IMR-90 (cell line): ENCODE measurements around the gene ZNF302. TPM values are rescaled to one million over a fixed set of nuclear protein-coding genes. Genes with fewer than 3 reads are reported as not detected.
"Not testable (repeated sequence)": the region's sequence is repeated elsewhere in the genome, so short reads cannot be mapped to it uniquely, and the experiment has no call there.

Source experiments
- ATAC-seq: fragments of 200-7000 bp; cut with Tn5 transposase; 2 replicates; pipeline ENCODE4 v1.9.1; 2020; ENCODE audit warnings: low read depth, mild to moderate bottlenecking, moderate library complexity
- BruUV-seq: library from RNA; stranded (reverse); fragments of 400-500 nt; replicated peaks from 2 replicates; lab custom pipeline; 2021; lab: Mats Ljungman, UMichigan
- CTCF ChIA-PET: fragments of 300-600 bp; formaldehyde crosslinking; extraction: SDS; loops from one replicate; lab custom pipeline; 2021; ENCODE audit warnings: antibody characterized with exemption; lab: Yijun Ruan, JAX
- POLR2A ChIA-PET: fragments of 300-600 bp; sonication (Branson Sonifier 250); formaldehyde crosslinking; loops from one replicate; lab custom pipeline; 2022; ENCODE audit warnings: antibody characterized with exemption; ENCODE audit not compliant: unreplicated experiment; lab: Charles Lee
- DNase-seq: peaks from one replicate; pipeline ENCODE4 v3.0.0; 2013
- H2AFZ ChIP-seq: replicated peaks from 2 replicates; pipeline ENCODE3; 2013; ENCODE audit warnings: low read length, mild to moderate bottlenecking; ENCODE audit not compliant: poor library complexity
- H2AK5ac ChIP-seq: 2 replicates; pipeline ENCODE4 v1.6.1; 2013; ENCODE audit warnings: low read depth, low read length, inconsistent platforms
- H2AK9ac ChIP-seq: replicated peaks from 2 replicates; pipeline ENCODE3; 2013; ENCODE audit warnings: mild to moderate bottlenecking, low read depth, low read length, moderate library complexity; ENCODE audit not compliant: poor library complexity
- H2BK120ac ChIP-seq: 2 replicates; pipeline ENCODE4 v1.6.1; 2013; ENCODE audit warnings: low read depth, low read length, inconsistent platforms
- H2BK15ac ChIP-seq: 3 replicates; pipeline ENCODE4 v1.6.1; 2013; ENCODE audit warnings: low read depth, low read length, inconsistent platforms
- H2BK20ac ChIP-seq: 2 replicates; pipeline ENCODE4 v1.6.1; 2013; ENCODE audit warnings: low read depth, mild to moderate bottlenecking, inconsistent platforms, low read length, moderate library complexity
- H2BK5ac ChIP-seq: 2 replicates; pipeline ENCODE4 v1.6.1; 2013; ENCODE audit warnings: mild to moderate bottlenecking, low read depth, low read length, inconsistent platforms; ENCODE audit not compliant: poor library complexity, severe bottlenecking
- H3K14ac ChIP-seq: replicated peaks from 2 replicates; pipeline ENCODE4 v1.6.1; 2013; ENCODE audit warnings: low read depth, low read length, inconsistent platforms
- H3K18ac ChIP-seq: 2 replicates; pipeline ENCODE4 v1.6.1; 2013; ENCODE audit warnings: low read depth, low read length, control low read depth
- H3K23ac ChIP-seq: 2 replicates; pipeline ENCODE4 v1.6.1; 2013; ENCODE audit warnings: low read depth, low read length, inconsistent platforms
- H3K27ac ChIP-seq: 2 replicates; pipeline ENCODE4 v1.5.1; 2013; ENCODE audit warnings: mild to moderate bottlenecking, control low read depth, low read length; ENCODE audit not compliant: insufficient read depth
- H3K27me3 ChIP-seq: 2 replicates; pipeline ENCODE4 v1.6.1; 2013; ENCODE audit warnings: low read length; ENCODE audit not compliant: control insufficient read depth, insufficient read depth
- H3K36me3 ChIP-seq: 2 replicates; pipeline ENCODE4 v1.6.1; 2013; ENCODE audit warnings: low read length, mixed read lengths; ENCODE audit not compliant: control insufficient read depth, insufficient read depth
- H3K4ac ChIP-seq: 2 replicates; pipeline ENCODE4 v1.6.1; 2013; ENCODE audit warnings: low read depth, low read length, inconsistent platforms
- H3K4me1 ChIP-seq: 2 replicates; pipeline ENCODE4 v1.6.1; 2013; ENCODE audit warnings: low read length, mixed read lengths; ENCODE audit not compliant: control insufficient read depth, insufficient read depth
- H3K4me2 ChIP-seq: 2 replicates; pipeline ENCODE4 v1.6.1; 2013; ENCODE audit warnings: low read depth, mild to moderate bottlenecking, control low read depth, low read length, moderate library complexity
- H3K4me3 ChIP-seq: 2 replicates; pipeline ENCODE4 v1.5.1; 2013; ENCODE audit warnings: low read depth, mild to moderate bottlenecking, control low read depth, low read length, moderate library complexity; ENCODE audit not compliant: insufficient read depth
- H3K56ac ChIP-seq: 2 replicates; pipeline ENCODE4 v1.6.1; 2013; ENCODE audit warnings: low read length, inconsistent platforms; ENCODE audit not compliant: insufficient read depth; ENCODE audit errors: extremely low read depth
- H3K79me1 ChIP-seq, 2 experiments: 2 replicates each; pipeline ENCODE4 v1.6.1; 2013; ENCODE audit warnings: low read length in 2 of 2, inconsistent platforms in 1 of 2, low read depth in 1 of 2
- H3K9ac ChIP-seq: 2 replicates; pipeline ENCODE4 v1.6.1; 2013; ENCODE audit warnings: low read depth, low read length, control low read depth
- H3K9me1 ChIP-seq: 2 replicates; pipeline ENCODE4 v1.6.1; 2013; ENCODE audit warnings: low read length, inconsistent platforms; ENCODE audit not compliant: insufficient read depth
- H3K9me3 ChIP-seq: 2 replicates; pipeline ENCODE4 v1.6.1; 2013; ENCODE audit warnings: low read length; ENCODE audit not compliant: control insufficient read depth, insufficient read depth
- H4K20me1 ChIP-seq: 2 replicates; pipeline ENCODE4 v1.6.1; 2013; ENCODE audit warnings: low read length, inconsistent platforms; ENCODE audit not compliant: insufficient read depth
- H4K5ac ChIP-seq: 2 replicates; pipeline ENCODE4 v1.6.1; 2013; ENCODE audit warnings: mild to moderate bottlenecking, low read depth, low read length, control low read depth
- H4K8ac ChIP-seq, 2 experiments: 2 replicates each; pipeline ENCODE4 v1.6.1; 2013; ENCODE audit warnings: low read depth in 2 of 2, low read length in 2 of 2, control low read depth in 1 of 2, inconsistent platforms in 1 of 2
- H4K91ac ChIP-seq: 2 replicates; pipeline ENCODE4 v1.6.1; 2013; ENCODE audit warnings: low read depth, low read length, inconsistent platforms; ENCODE audit not compliant: insufficient read depth
- WGBS, 2 experiments: methylation state at CpG; one replicate each; pipeline versions ENCODE4 v1.1.5 to v1.1.7; 2013; ENCODE audit warnings: missing lambda C conversion rate in 2 of 2; ENCODE audit not compliant: insufficient read length in 1 of 2; ENCODE audit errors: extremely low coverage in 2 of 2; 5-methylcytosine and 5-hydroxymethylcytosine counted together
- dilution Hi-C: fragments of 300-500 bp; cut with HindIII; formaldehyde crosslinking; loops from one replicate; pipeline ENCODE4 v1.14.3; 2018; ENCODE audit warnings: low sequenced_read_pairs; ENCODE audit not compliant: unreplicated experiment
- in situ Hi-C: fragments of 300-500 bp; cut with MboI; formaldehyde crosslinking; loops from 3 replicates; pipeline ENCODE4 v1.14.3; 2019; ENCODE audit warnings: low sequenced_read_pairs, inconsistent platforms, mixed read lengths
- intact Hi-C: fragments of 100-400 bp; cut with micrococcal nuclease; formaldehyde crosslinking; loops from 2 replicates; pipeline ENCODE4 v1.10.0; 2022
- polyA plus RNA-seq, 3 experiments: library from polyadenylated mRNA; depleted of rRNA; stranded (reverse); fragments of >200 nt; gene quantifications; 2 replicates each; pipeline ENCODE4 v1.2.3, GENCODE V29; 2012; ENCODE audit warnings: low replicate concordance in 1 of 3
- total RNA-seq: library from RNA; depleted of rRNA; stranded (reverse); fragments of >200 nt; gene quantifications from 2 replicates; pipeline ENCODE4 v1.2.3, GENCODE V29; 2012

ZNF302 gene
- total and polyA plus RNA-seq, 2 of the 4 experiments (the other 2 are of a cell fraction) = 9.1 to 9.5 TPM

DNA sequence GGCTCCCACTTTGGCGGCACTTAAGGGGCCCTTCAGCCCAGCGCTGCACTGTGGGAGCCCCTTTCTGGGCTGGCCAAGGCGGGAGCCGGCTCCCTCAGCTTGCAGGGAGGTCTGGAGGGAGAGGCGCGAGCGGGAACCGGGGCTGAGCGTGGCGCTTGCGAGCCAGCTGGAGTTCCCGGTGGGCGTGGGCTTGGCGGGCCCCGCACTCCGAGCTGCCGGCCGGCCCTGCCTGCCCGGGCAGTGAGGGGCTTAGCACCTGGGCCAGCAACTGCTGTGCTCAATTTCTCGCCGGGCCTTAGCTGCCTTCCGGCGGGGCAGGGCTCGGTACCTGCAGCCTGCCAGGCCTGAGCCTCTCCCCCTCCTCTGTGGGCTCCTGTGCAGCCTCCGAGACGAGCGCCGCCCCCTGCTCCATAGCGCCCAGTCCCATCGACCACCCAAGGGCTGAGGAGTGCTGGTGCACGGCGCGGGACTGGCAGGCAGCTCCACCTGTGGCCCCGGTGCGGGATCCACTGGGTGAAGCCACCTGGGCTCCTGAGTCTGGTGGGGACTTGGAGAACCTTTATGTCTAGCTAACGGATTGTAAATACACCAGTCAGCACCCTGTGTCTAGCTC is 9.3 kb upstream of the ZNF302 start:
- H3K18ac ChIP-seq, H2AK9ac ChIP-seq, H3K9me3 ChIP-seq, BruUV-seq, H3K27ac ChIP-seq, H3K4me1 ChIP-seq, H3K23ac ChIP-seq, H2BK120ac ChIP-seq, H2BK20ac ChIP-seq, H4K8ac ChIP-seq, H3K9me1 ChIP-seq, H3K9ac ChIP-seq, dilution Hi-C loops, H3K14ac ChIP-seq, H3K36me3 ChIP-seq, CTCF ChIA-PET, H3K27me3 ChIP-seq, POLR2A ChIA-PET, ATAC-seq, intact Hi-C loops, in situ Hi-C loops, H3K4ac ChIP-seq, H3K4me2 ChIP-seq, H3K4me3 ChIP-seq, H4K91ac ChIP-seq, H3K79me1 ChIP-seq, H2BK5ac ChIP-seq, H3K56ac ChIP-seq, H2BK15ac ChIP-seq, H4K20me1 ChIP-seq, H2AFZ ChIP-seq, DNase-seq, H2AK5ac ChIP-seq: not testable (repeated sequence)
- H4K5ac ChIP-seq = peak overlapping the region; percentile 100
- 90% methylated on average over 10 of the region's 36 CpGs; no CpG with 5 or more reads in 1 of the 2 experiments for WGBS, 2 experiments

- H3K9me1 ChIP-seq, H3K27me3 ChIP-seq, H2BK15ac ChIP-seq, H2AFZ ChIP-seq, H3K9me3 ChIP-seq, ATAC-seq, in situ Hi-C loops, H2AK9ac ChIP-seq, H3K23ac ChIP-seq, H2AK5ac ChIP-seq, CTCF ChIA-PET, H3K4me1 ChIP-seq, dilution Hi-C loops, H2BK120ac ChIP-seq, H4K91ac ChIP-seq, H3K4me2 ChIP-seq, H3K9ac ChIP-seq, H3K4me3 ChIP-seq, H3K36me3 ChIP-seq, H3K79me1 ChIP-seq, H3K56ac ChIP-seq, intact Hi-C loops, H2BK20ac ChIP-seq, H4K5ac ChIP-seq, H3K4ac ChIP-seq, H2BK5ac ChIP-seq, H3K14ac ChIP-seq, H4K20me1 ChIP-seq, H3K18ac ChIP-seq, H3K27ac ChIP-seq, H4K8ac ChIP-seq, DNase-seq, POLR2A ChIA-PET, BruUV-seq: not testable (repeated sequence)
- WGBS, 2 experiments = no CpG with 5 or more reads among the region's 5 CpGs
Measured at GRCh38 chr19:34668690-34669089, 8.8 kb upstream of the ZNF302 start.
